GM12878 (cell line): ENCODE results near the gene FKBP11. TPM values are rescaled to one million over a fixed set of nuclear protein-coding genes. Genes with fewer than 3 reads are reported as not detected.
A peak's percentile ranks its signal among the peaks of the same experiment; 100 is the strongest.

Experiments used
- BCL3 ChIP-seq: IDR thresholded peaks from 2 replicates; pipeline ENCODE4 v1.6.1; 2011; ENCODE audit warnings: borderline replicate concordance, low read depth, mild to moderate bottlenecking, moderate library complexity, low read length; ENCODE audit not compliant: insufficient read depth, poor library complexity, severe bottlenecking
- BHLHE40 ChIP-seq, 2 experiments: fragments of 450-650 bp in 1 of 2; IDR thresholded peaks; 2 replicates each; pipeline ENCODE4 v1.6.1; 2011 to 2017; ENCODE audit warnings: low read depth in 2 of 2, borderline replicate concordance in 1 of 2, improper control_type of control experiment in 1 of 2, low read length in 1 of 2, mild to moderate bottlenecking in 1 of 2
- BMI1 ChIP-seq: fragments of 450-650 bp; IDR thresholded peaks from 2 replicates; pipeline ENCODE4 v1.6.1; 2016; ENCODE audit warnings: mild to moderate bottlenecking, moderate library complexity, borderline replicate concordance
- CEBPB ChIP-seq, 2 experiments: fragments of 150-350 bp in 1 of 2; IDR thresholded peaks; 2 replicates each; pipeline ENCODE4 v1.6.1; 2012 to 2014; ENCODE audit warnings: low read depth in 2 of 2, low read length in 2 of 2, borderline replicate concordance in 1 of 2, inconsistent platforms in 1 of 2
- CHD2 ChIP-seq: IDR thresholded peaks from 2 replicates; pipeline ENCODE4 v1.6.1; 2011; ENCODE audit warnings: low read depth, low read length, improper control_type of control experiment, borderline replicate concordance
- EGR1 ChIP-seq, 2 experiments: IDR thresholded peaks; 1 replicate in 1 of 2; 2 replicates in 1 of 2; pipeline ENCODE4 v1.6.1; 2011 to 2012; ENCODE audit warnings: low read depth in 2 of 2, low read length in 2 of 2, borderline replicate concordance in 1 of 2, mild to moderate bottlenecking in 1 of 2, moderate library complexity in 1 of 2
- FOS ChIP-seq: IDR thresholded peaks from 3 replicates; pipeline ENCODE4 v1.6.1; 2011; ENCODE audit warnings: borderline replicate concordance; ENCODE audit not compliant: insufficient read length; ENCODE audit errors: extremely low read depth
- KLF5 ChIP-seq: fragments of 450-650 bp; IDR thresholded peaks from 2 replicates; pipeline ENCODE4 v1.6.1; 2014; ENCODE audit warnings: mild to moderate bottlenecking; ENCODE audit not compliant: partially characterized antibody
- MLLT1 ChIP-seq: fragments of 450-650 bp; IDR thresholded peaks from 2 replicates; pipeline ENCODE4 v1.6.1; 2016; ENCODE audit warnings: mild to moderate bottlenecking
- NFXL1 ChIP-seq: fragments of 450-650 bp; IDR thresholded peaks from 2 replicates; pipeline ENCODE4 v1.6.1; 2017; ENCODE audit warnings: antibody characterized with exemption, mild to moderate bottlenecking, borderline replicate concordance
- NFYA ChIP-seq: IDR thresholded peaks from 2 replicates; pipeline ENCODE4 v1.6.1; 2011; ENCODE audit warnings: low read depth, mild to moderate bottlenecking, low read length, improper control_type of control experiment, borderline replicate concordance
- PKNOX1 ChIP-seq: fragments of 450-650 bp; IDR thresholded peaks from 2 replicates; pipeline ENCODE4 v1.6.1; 2016; ENCODE audit warnings: mild to moderate bottlenecking
- POU2F2 ChIP-seq: IDR thresholded peaks from 3 replicates; pipeline ENCODE4 v1.6.1; 2011; ENCODE audit warnings: low read depth, mild to moderate bottlenecking, low read length, borderline replicate concordance
- PRDM15 ChIP-seq: fragments of 450-650 bp; formaldehyde crosslinking; IDR thresholded peaks from 2 replicates; pipeline ENCODE4 v1.4.0; 2020; ENCODE audit warnings: mild to moderate bottlenecking, moderate library complexity
- RBBP5 ChIP-seq: fragments of 200-600 bp; sonication (generic); conservative IDR thresholded peaks from 2 replicates; pipeline ENCODE4 v1.6.1; 2016
- RELA ChIP-seq: fragments of 450-650 bp; IDR thresholded peaks from 2 replicates; pipeline ENCODE4 v1.8.0; 2014; ENCODE audit warnings: borderline replicate concordance; ENCODE audit not compliant: partially characterized antibody
- SIN3A ChIP-seq: IDR thresholded peaks from 2 replicates; pipeline ENCODE4 v1.6.1; 2012; ENCODE audit warnings: low read depth, low read length, improper control_type of control experiment
- SIX5 ChIP-seq: IDR thresholded peaks from 2 replicates; pipeline ENCODE4 v1.6.1; 2011; ENCODE audit warnings: mild to moderate bottlenecking, low read depth, low read length, moderate library complexity; ENCODE audit not compliant: severe bottlenecking
- STAT3 ChIP-seq: IDR thresholded peaks from 2 replicates; pipeline ENCODE4 v1.6.1; 2011; ENCODE audit warnings: low read depth, low read length, improper control_type of control experiment
- SUPT20H ChIP-seq: IDR thresholded peaks from 2 replicates; pipeline ENCODE4 v1.6.1; 2011; ENCODE audit warnings: low read depth, mild to moderate bottlenecking, low read length, moderate library complexity, borderline replicate concordance; ENCODE audit not compliant: control insufficient read depth
- ZNF24 ChIP-seq: fragments of 450-650 bp; IDR thresholded peaks from 2 replicates; pipeline ENCODE4 v1.6.1; 2017; ENCODE audit warnings: antibody characterized with exemption, mild to moderate bottlenecking
- ZNF622 ChIP-seq: fragments of 450-650 bp; IDR thresholded peaks from 2 replicates; pipeline ENCODE4 v1.6.1; 2017; ENCODE audit warnings: mild to moderate bottlenecking, inconsistent platforms
- ZZZ3 ChIP-seq: IDR thresholded peaks from 2 replicates; pipeline ENCODE4 v1.6.1; 2011; ENCODE audit warnings: low read depth; ENCODE audit not compliant: control insufficient read depth, insufficient read length
- polyA plus RNA-seq, 11 experiments: library from polyadenylated mRNA; depleted of rRNA in 4 of 11; unstranded in 6 of 11; stranded (reverse) in 5 of 11; fragments of >200 nt; fragmentation: Nextera tagmentation in 4 of 11; fragmentation: Illumina TruSeq in 1 of 11; extraction: Ambion mirVana in 4 of 11; extraction: Trizol in 1 of 11; gene quantifications; 1 replicate in 1 of 11; 2 replicates in 10 of 11; pipeline versions ENCODE4 v1.2.1 to v1.2.3, GENCODE V29; 2011 to 2016; ENCODE audit warnings: inconsistent platforms in 2 of 11, missing spikeins in 2 of 11, low read depth in 1 of 11
- total RNA-seq, 4 experiments: library from RNA; depleted of rRNA in 3 of 4; stranded (reverse); fragments of >200 nt in 3 of 4; fragmentation: Illumina TruSeq in 1 of 4; extraction: Trizol in 1 of 4; gene quantifications; 2 replicates each; pipeline versions ENCODE4 v1.2.1 to v1.2.3, GENCODE V29; 2013 to 2021

The FKBP11 gene
- total and polyA plus RNA-seq, 10 of the 15 experiments (the other 5 are each of a cell fraction or from before 2014, with no cell fraction given) = 25.0 to 135 (median 56.5) TPM

- TF ChIP-seq PRDM15 (CRISPR knock-in tag) (no peak), SIX5 (peak; percentile 8), EGR1 (IDR thresholded peaks at IDR 0.05; ENCODE audit: borderline replicate concordance in 1 of 2, low read depth in 2 of 2, low read length in 2 of 2) (peak in 1 of 2 experiments; percentile 85; a peak in 2 of 3 replicates), SIN3A (peak; percentile 92), BCL3 (no peak), ZNF622 (no peak), STAT3 (no peak), CHD2 (no peak), ZZZ3 (no peak), BHLHE40 (IDR thresholded peaks at IDR 0.05; ENCODE audit: borderline replicate concordance in 1 of 2, low read depth in 2 of 2, low read length in 1 of 2) (no peak), NFYA (no peak), NFXL1 (no peak), CEBPB (IDR thresholded peaks at IDR 0.05; ENCODE audit: borderline replicate concordance in 1 of 2, low read depth in 2 of 2, low read length in 2 of 2) (no peak), SUPT20H (no peak), POU2F2 (no peak), BMI1 (peak; percentile 95), PKNOX1 (no peak), FOS (no peak), ZNF24 (no peak), RBBP5 (no peak), MLLT1 (0 out of 2 replicates have a peak, but pooled peaks have one; percentile 20), KLF5 (no peak), RELA (no peak)
Observed at GRCh38 chr12:48903982-48904411, 21.3 kb downstream of the FKBP11 start (continued).
